IMR-90 (cell line): ENCODE measurements around the gene SAMM50. TPM values are rescaled to one million over a fixed set of nuclear protein-coding genes. Genes with fewer than 3 reads are reported as not detected.

ENCODE experiments used
- ATAC-seq: fragments of 200-7000 bp; cut with Tn5 transposase; 2 replicates; pipeline ENCODE4 v1.9.1; 2020; ENCODE audit warnings: low read depth, mild to moderate bottlenecking, moderate library complexity
- BruUV-seq: library from RNA; stranded (reverse); fragments of 400-500 nt; replicated peaks from 2 replicates; lab custom pipeline; 2021; lab: Mats Ljungman, UMichigan
- CTCF ChIA-PET: fragments of 300-600 bp; formaldehyde crosslinking; extraction: SDS; loops from one replicate; lab custom pipeline; 2021; ENCODE audit warnings: antibody characterized with exemption; lab: Yijun Ruan, JAX
- POLR2A ChIA-PET: fragments of 300-600 bp; sonication (Branson Sonifier 250); formaldehyde crosslinking; loops from one replicate; lab custom pipeline; 2022; ENCODE audit warnings: antibody characterized with exemption; ENCODE audit not compliant: unreplicated experiment; lab: Charles Lee
- DNase-seq: peaks from one replicate; pipeline ENCODE4 v3.0.0; 2013
- H2AFZ ChIP-seq: replicated peaks from 2 replicates; pipeline ENCODE3; 2013; ENCODE audit warnings: low read length, mild to moderate bottlenecking; ENCODE audit not compliant: poor library complexity
- H2AK5ac ChIP-seq: 2 replicates; pipeline ENCODE4 v1.6.1; 2013; ENCODE audit warnings: low read depth, low read length, inconsistent platforms
- H2AK9ac ChIP-seq: replicated peaks from 2 replicates; pipeline ENCODE3; 2013; ENCODE audit warnings: mild to moderate bottlenecking, low read depth, low read length, moderate library complexity; ENCODE audit not compliant: poor library complexity
- H2BK120ac ChIP-seq: 2 replicates; pipeline ENCODE4 v1.6.1; 2013; ENCODE audit warnings: low read depth, low read length, inconsistent platforms
- H2BK15ac ChIP-seq: 3 replicates; pipeline ENCODE4 v1.6.1; 2013; ENCODE audit warnings: low read depth, low read length, inconsistent platforms
- H2BK20ac ChIP-seq: 2 replicates; pipeline ENCODE4 v1.6.1; 2013; ENCODE audit warnings: low read depth, mild to moderate bottlenecking, inconsistent platforms, low read length, moderate library complexity
- H2BK5ac ChIP-seq: 2 replicates; pipeline ENCODE4 v1.6.1; 2013; ENCODE audit warnings: mild to moderate bottlenecking, low read depth, low read length, inconsistent platforms; ENCODE audit not compliant: poor library complexity, severe bottlenecking
- H3K14ac ChIP-seq: replicated peaks from 2 replicates; pipeline ENCODE4 v1.6.1; 2013; ENCODE audit warnings: low read depth, low read length, inconsistent platforms
- H3K18ac ChIP-seq: 2 replicates; pipeline ENCODE4 v1.6.1; 2013; ENCODE audit warnings: low read depth, low read length, control low read depth
- H3K23ac ChIP-seq: 2 replicates; pipeline ENCODE4 v1.6.1; 2013; ENCODE audit warnings: low read depth, low read length, inconsistent platforms
- H3K27ac ChIP-seq: 2 replicates; pipeline ENCODE4 v1.5.1; 2013; ENCODE audit warnings: mild to moderate bottlenecking, control low read depth, low read length; ENCODE audit not compliant: insufficient read depth
- H3K27me3 ChIP-seq: 2 replicates; pipeline ENCODE4 v1.6.1; 2013; ENCODE audit warnings: low read length; ENCODE audit not compliant: control insufficient read depth, insufficient read depth
- H3K36me3 ChIP-seq: 2 replicates; pipeline ENCODE4 v1.6.1; 2013; ENCODE audit warnings: low read length, mixed read lengths; ENCODE audit not compliant: control insufficient read depth, insufficient read depth
- H3K4ac ChIP-seq: 2 replicates; pipeline ENCODE4 v1.6.1; 2013; ENCODE audit warnings: low read depth, low read length, inconsistent platforms
- H3K4me1 ChIP-seq: 2 replicates; pipeline ENCODE4 v1.6.1; 2013; ENCODE audit warnings: low read length, mixed read lengths; ENCODE audit not compliant: control insufficient read depth, insufficient read depth
- H3K4me2 ChIP-seq: 2 replicates; pipeline ENCODE4 v1.6.1; 2013; ENCODE audit warnings: low read depth, mild to moderate bottlenecking, control low read depth, low read length, moderate library complexity
- H3K4me3 ChIP-seq: 2 replicates; pipeline ENCODE4 v1.5.1; 2013; ENCODE audit warnings: low read depth, mild to moderate bottlenecking, control low read depth, low read length, moderate library complexity; ENCODE audit not compliant: insufficient read depth
- H3K56ac ChIP-seq: 2 replicates; pipeline ENCODE4 v1.6.1; 2013; ENCODE audit warnings: low read length, inconsistent platforms; ENCODE audit not compliant: insufficient read depth; ENCODE audit errors: extremely low read depth
- H3K79me1 ChIP-seq, 2 experiments: 2 replicates each; pipeline ENCODE4 v1.6.1; 2013; ENCODE audit warnings: low read length in 2 of 2, inconsistent platforms in 1 of 2, low read depth in 1 of 2
- H3K9ac ChIP-seq: 2 replicates; pipeline ENCODE4 v1.6.1; 2013; ENCODE audit warnings: low read depth, low read length, control low read depth
- H3K9me1 ChIP-seq: 2 replicates; pipeline ENCODE4 v1.6.1; 2013; ENCODE audit warnings: low read length, inconsistent platforms; ENCODE audit not compliant: insufficient read depth
- H3K9me3 ChIP-seq: 2 replicates; pipeline ENCODE4 v1.6.1; 2013; ENCODE audit warnings: low read length; ENCODE audit not compliant: control insufficient read depth, insufficient read depth
- H4K20me1 ChIP-seq: 2 replicates; pipeline ENCODE4 v1.6.1; 2013; ENCODE audit warnings: low read length, inconsistent platforms; ENCODE audit not compliant: insufficient read depth
- H4K5ac ChIP-seq: 2 replicates; pipeline ENCODE4 v1.6.1; 2013; ENCODE audit warnings: mild to moderate bottlenecking, low read depth, low read length, control low read depth
- H4K8ac ChIP-seq, 2 experiments: 2 replicates each; pipeline ENCODE4 v1.6.1; 2013; ENCODE audit warnings: low read depth in 2 of 2, low read length in 2 of 2, control low read depth in 1 of 2, inconsistent platforms in 1 of 2
- H4K91ac ChIP-seq: 2 replicates; pipeline ENCODE4 v1.6.1; 2013; ENCODE audit warnings: low read depth, low read length, inconsistent platforms; ENCODE audit not compliant: insufficient read depth
- BHLHE40 ChIP-seq: fragments of 150-350 bp; IDR thresholded peaks from 2 replicates; pipeline ENCODE4 v1.6.1; 2016; ENCODE audit warnings: mild to moderate bottlenecking, low read depth, low read length
- CEBPB ChIP-seq: IDR thresholded peaks from 2 replicates; pipeline ENCODE4 v1.6.1; 2012; ENCODE audit warnings: low read depth, low read length, improper control_type of control experiment
- CHD1 ChIP-seq: IDR thresholded peaks from 2 replicates; pipeline ENCODE4 v1.6.1; 2012; ENCODE audit warnings: low read depth, low read length, improper control_type of control experiment
- FOS ChIP-seq: fragments of 150-350 bp; IDR thresholded peaks from 2 replicates; pipeline ENCODE4 v1.6.1; 2016; ENCODE audit warnings: low read depth, low read length
- MAFK ChIP-seq: IDR thresholded peaks from 2 replicates; pipeline ENCODE4 v1.6.1; 2012; ENCODE audit warnings: low read depth, low read length, improper control_type of control experiment
- MAZ ChIP-seq: IDR thresholded peaks from 2 replicates; pipeline ENCODE4 v1.6.1; 2012; ENCODE audit warnings: low read depth, mild to moderate bottlenecking, low read length, improper control_type of control experiment, moderate library complexity, borderline replicate concordance
- MXI1 ChIP-seq: IDR thresholded peaks from 2 replicates; pipeline ENCODE4 v1.6.1; 2012; ENCODE audit warnings: low read depth, mild to moderate bottlenecking, low read length, moderate library complexity, borderline replicate concordance
- NFE2L2 ChIP-seq: fragments of 150-350 bp; IDR thresholded peaks from 2 replicates; pipeline ENCODE4 v1.6.1; 2016; ENCODE audit warnings: low read depth, mild to moderate bottlenecking, low read length
- POLR2A ChIP-seq: IDR thresholded peaks from 2 replicates; pipeline ENCODE4 v1.6.1; 2012; ENCODE audit warnings: mild to moderate bottlenecking, low read depth, low read length
- RAD21 ChIP-seq: IDR thresholded peaks from 2 replicates; pipeline ENCODE4 v1.6.1; 2012; ENCODE audit warnings: low read length, improper control_type of control experiment
- RCOR1 ChIP-seq: IDR thresholded peaks from 2 replicates; pipeline ENCODE4 v1.6.1; 2012; ENCODE audit warnings: mild to moderate bottlenecking, low read length, improper control_type of control experiment; ENCODE audit not compliant: insufficient replicate concordance
- RFX5 ChIP-seq: IDR thresholded peaks from 2 replicates; pipeline ENCODE4 v1.8.0; 2012; ENCODE audit warnings: low read depth, mild to moderate bottlenecking, low read length, moderate library complexity
- SMC3 ChIP-seq: fragments of 150-350 bp; IDR thresholded peaks from 2 replicates; pipeline ENCODE4 v1.6.1; 2016; ENCODE audit warnings: low read depth, mild to moderate bottlenecking, antibody characterized with exemption, low read length, moderate library complexity
- USF2 ChIP-seq: fragments of 150-350 bp; IDR thresholded peaks from 2 replicates; pipeline ENCODE4 v1.6.1; 2017; ENCODE audit warnings: mild to moderate bottlenecking, antibody characterized with exemption, low read length, low read depth
- WGBS, 2 experiments: methylation state at CpG; one replicate each; pipeline versions ENCODE4 v1.1.5 to v1.1.7; 2013; ENCODE audit warnings: missing lambda C conversion rate in 2 of 2; ENCODE audit not compliant: insufficient read length in 1 of 2; ENCODE audit errors: extremely low coverage in 2 of 2; 5-methylcytosine and 5-hydroxymethylcytosine counted together
- dilution Hi-C: fragments of 300-500 bp; cut with HindIII; formaldehyde crosslinking; loops from one replicate; pipeline ENCODE4 v1.14.3; 2018; ENCODE audit warnings: low sequenced_read_pairs; ENCODE audit not compliant: unreplicated experiment
- in situ Hi-C: fragments of 300-500 bp; cut with MboI; formaldehyde crosslinking; loops from 3 replicates; pipeline ENCODE4 v1.14.3; 2019; ENCODE audit warnings: low sequenced_read_pairs, inconsistent platforms, mixed read lengths
- intact Hi-C: fragments of 100-400 bp; cut with micrococcal nuclease; formaldehyde crosslinking; loops from 2 replicates; pipeline ENCODE4 v1.10.0; 2022
- polyA plus RNA-seq, 3 experiments: library from polyadenylated mRNA; depleted of rRNA; stranded (reverse); fragments of >200 nt; gene quantifications; 2 replicates each; pipeline ENCODE4 v1.2.3, GENCODE V29; 2012; ENCODE audit warnings: low replicate concordance in 1 of 3
- total RNA-seq: library from RNA; depleted of rRNA; stranded (reverse); fragments of >200 nt; gene quantifications from 2 replicates; pipeline ENCODE4 v1.2.3, GENCODE V29; 2012
- TF ChIP-seq, protein P1 (sequence below): conservative IDR thresholded peaks from 2 replicates; pipeline ENCODE4 v1.5.1; 2012; ENCODE audit warnings: mild to moderate bottlenecking, low read depth, low read length, improper control_type of control experiment
- TF ChIP-seq, protein P2 (sequence below): fragments of 150-350 bp; IDR thresholded peaks from 2 replicates; pipeline ENCODE4 v1.6.1; 2016; ENCODE audit warnings: low read depth, mild to moderate bottlenecking, low read length, moderate library complexity, borderline replicate concordance

The SAMM50 gene
- total and polyA plus RNA-seq, 2 of the 4 experiments (the other 2 are of a cell fraction), result 40.6 to 43.7 TPM

DNA sequence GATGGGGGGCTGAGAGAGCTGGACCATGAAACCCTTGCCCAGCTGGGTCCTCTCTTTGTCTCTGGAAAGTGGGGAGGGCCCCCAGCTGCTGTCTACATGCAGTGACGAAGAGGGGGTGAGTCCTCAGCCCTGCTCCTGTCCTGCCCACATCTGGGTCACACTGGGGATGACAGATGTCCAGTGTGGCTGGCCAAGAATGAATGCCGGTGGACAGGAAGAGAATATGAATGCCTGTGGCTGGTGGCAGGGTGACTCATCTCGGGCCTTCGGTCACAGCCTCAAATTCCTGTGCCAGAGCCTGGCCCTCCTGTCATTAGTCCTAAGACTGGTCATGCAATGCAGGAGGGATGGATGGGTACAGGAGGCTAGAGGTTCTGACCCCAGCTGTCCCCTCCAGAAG lies 33.9 kb upstream of the SAMM50 start:
- Histone ChIP-seq H4K5ac (no peak overlapping the region; the same call in 1 of the 2 replicates), H4K8ac (peak overlapping the region in 1 of 2 experiments; percentile 97; a peak in 2 of 4 replicates), H3K4me3 (no peak overlapping the region), H3K9me1 (peaks cover 33% of the 10 kb centered on the region), H3K9ac (no peak overlapping the region), H3K4me2 (peak overlapping the region; percentile 13), H2AFZ (peak overlapping the region; percentile 80), H3K4me1 (peaks cover 34% of the 10 kb centered on the region), H3K56ac (peak overlapping the region; percentile 16; the same call in 1 of the 2 replicates), H3K18ac (peak overlapping the region; percentile 59; the same call in 1 of the 2 replicates), H3K27ac (peak overlapping the region; percentile 26), H2BK5ac (peak overlapping the region; percentile 66), H4K91ac (peak overlapping the region; percentile 86), H3K9me3 (no peaks in the 10 kb centered on the region), H2BK20ac (peak overlapping the region; percentile 75), H3K4ac (peak overlapping the region; percentile 94), H2AK9ac (peak overlapping the region; percentile 80), H3K36me3 (no peaks in the 10 kb centered on the region), H4K20me1 (peaks cover 6% of the 10 kb centered on the region; the same call in 1 of the 2 replicates), H2AK5ac (peak overlapping the region; percentile 98), H3K27me3 (no peaks in the 10 kb centered on the region), H3K14ac (peak overlapping the region; percentile 72; the same call in 1 of the 2 replicates), H2BK15ac (peak overlapping the region; percentile 98; the same call in 2 of the 3 replicates), H3K79me1 (peaks cover 0 to 23% of the 10 kb centered on the region in 2 experiments; a peak in 2 of 4 replicates), H2BK120ac (peak overlapping the region; percentile 92), H3K23ac (peak overlapping the region; percentile 61)
- no TSS peak for BruUV-seq
- no peak for TF ChIP-seq SMC3
- TF ChIP-seq FOS, result peak; percentile 66
- no peak for TF ChIP-seq RCOR1
- no peak for TF ChIP-seq POLR2A
- TF ChIP-seq MXI1, result no peak
- no peak for TF ChIP-seq MAFK
- no peak for TF ChIP-seq USF2
- TF ChIP-seq, protein P1, sequence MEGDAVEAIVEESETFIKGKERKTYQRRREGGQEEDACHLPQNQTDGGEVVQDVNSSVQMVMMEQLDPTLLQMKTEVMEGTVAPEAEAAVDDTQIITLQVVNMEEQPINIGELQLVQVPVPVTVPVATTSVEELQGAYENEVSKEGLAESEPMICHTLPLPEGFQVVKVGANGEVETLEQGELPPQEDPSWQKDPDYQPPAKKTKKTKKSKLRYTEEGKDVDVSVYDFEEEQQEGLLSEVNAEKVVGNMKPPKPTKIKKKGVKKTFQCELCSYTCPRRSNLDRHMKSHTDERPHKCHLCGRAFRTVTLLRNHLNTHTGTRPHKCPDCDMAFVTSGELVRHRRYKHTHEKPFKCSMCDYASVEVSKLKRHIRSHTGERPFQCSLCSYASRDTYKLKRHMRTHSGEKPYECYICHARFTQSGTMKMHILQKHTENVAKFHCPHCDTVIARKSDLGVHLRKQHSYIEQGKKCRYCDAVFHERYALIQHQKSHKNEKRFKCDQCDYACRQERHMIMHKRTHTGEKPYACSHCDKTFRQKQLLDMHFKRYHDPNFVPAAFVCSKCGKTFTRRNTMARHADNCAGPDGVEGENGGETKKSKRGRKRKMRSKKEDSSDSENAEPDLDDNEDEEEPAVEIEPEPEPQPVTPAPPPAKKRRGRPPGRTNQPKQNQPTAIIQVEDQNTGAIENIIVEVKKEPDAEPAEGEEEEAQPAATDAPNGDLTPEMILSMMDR, result no peak
- TF ChIP-seq RFX5, result no peak
- TF ChIP-seq NFE2L2, result no peak
- TF ChIP-seq BHLHE40, result no peak
- TF ChIP-seq CHD1, result no peak
- TF ChIP-seq MAZ, result peak; percentile 52; the same call in 1 of the 2 replicates
- TF ChIP-seq RAD21, result no peak
- TF ChIP-seq CEBPB, result no peak
- TF ChIP-seq, protein P2, sequence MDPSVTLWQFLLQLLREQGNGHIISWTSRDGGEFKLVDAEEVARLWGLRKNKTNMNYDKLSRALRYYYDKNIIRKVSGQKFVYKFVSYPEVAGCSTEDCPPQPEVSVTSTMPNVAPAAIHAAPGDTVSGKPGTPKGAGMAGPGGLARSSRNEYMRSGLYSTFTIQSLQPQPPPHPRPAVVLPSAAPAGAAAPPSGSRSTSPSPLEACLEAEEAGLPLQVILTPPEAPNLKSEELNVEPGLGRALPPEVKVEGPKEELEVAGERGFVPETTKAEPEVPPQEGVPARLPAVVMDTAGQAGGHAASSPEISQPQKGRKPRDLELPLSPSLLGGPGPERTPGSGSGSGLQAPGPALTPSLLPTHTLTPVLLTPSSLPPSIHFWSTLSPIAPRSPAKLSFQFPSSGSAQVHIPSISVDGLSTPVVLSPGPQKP, result no peak
- intact Hi-C loops (no loop called here), in situ Hi-C loops (no loop called here), dilution Hi-C loops (no loop called here)
- CTCF ChIA-PET, result no interaction called here
- POLR2A ChIA-PET, result interaction anchor here (0.6 kb wide), 1 partner anchor 908 kb away, joined by 3 read pairs; no protein-coding TSS in a partner anchor
- WGBS, 2 experiments, result 0% methylated on average over 2 of the region's 4 CpGs; no CpG with 5 or more reads in 1 of the 2 experiments
- DNase-seq (peak; percentile 77), ATAC-seq (peak; percentile 18)
